Activated T-cell treated with anti-CD3 and anti-CD28 coated beads for 24 hours (primary cell): Measurements from ENCODE around the gene FTO.

Experiments used
- DNase-seq: peaks from one replicate; pipeline ENCODE4 v3.0.0-alpha.2; 2020; ENCODE audit warnings: low read depth

Gene FTO

DNA sequence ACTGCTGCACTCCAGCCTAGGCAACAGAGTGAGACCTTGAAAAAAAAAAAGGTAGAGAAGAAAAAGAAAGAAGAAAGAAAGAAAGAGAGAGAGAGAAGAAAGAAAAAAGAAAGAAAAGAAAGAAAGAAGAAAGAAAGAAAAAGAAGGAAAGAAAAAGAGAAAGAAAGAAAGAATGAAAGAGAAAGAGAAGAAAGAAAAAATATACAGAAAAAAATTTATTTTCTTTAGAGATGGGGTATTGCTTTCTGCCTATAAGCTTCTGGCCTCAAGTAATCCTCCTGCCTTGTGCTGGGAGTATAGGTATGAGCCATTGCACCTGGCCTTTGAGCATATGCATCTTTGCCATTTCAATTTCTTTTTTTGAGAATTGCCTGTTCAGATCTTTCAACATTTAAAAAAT is 425.9 kb downstream of the FTO start:
- no peak for DNase-seq

GRCh38 chr16:54135361-54136275 is 431.7 kb downstream of the FTO start:
- DNase-seq = no peak

GRCh38 chr16:54136276-54136625 is 432.3 kb downstream of the FTO start:
- no peak for DNase-seq

DNA sequence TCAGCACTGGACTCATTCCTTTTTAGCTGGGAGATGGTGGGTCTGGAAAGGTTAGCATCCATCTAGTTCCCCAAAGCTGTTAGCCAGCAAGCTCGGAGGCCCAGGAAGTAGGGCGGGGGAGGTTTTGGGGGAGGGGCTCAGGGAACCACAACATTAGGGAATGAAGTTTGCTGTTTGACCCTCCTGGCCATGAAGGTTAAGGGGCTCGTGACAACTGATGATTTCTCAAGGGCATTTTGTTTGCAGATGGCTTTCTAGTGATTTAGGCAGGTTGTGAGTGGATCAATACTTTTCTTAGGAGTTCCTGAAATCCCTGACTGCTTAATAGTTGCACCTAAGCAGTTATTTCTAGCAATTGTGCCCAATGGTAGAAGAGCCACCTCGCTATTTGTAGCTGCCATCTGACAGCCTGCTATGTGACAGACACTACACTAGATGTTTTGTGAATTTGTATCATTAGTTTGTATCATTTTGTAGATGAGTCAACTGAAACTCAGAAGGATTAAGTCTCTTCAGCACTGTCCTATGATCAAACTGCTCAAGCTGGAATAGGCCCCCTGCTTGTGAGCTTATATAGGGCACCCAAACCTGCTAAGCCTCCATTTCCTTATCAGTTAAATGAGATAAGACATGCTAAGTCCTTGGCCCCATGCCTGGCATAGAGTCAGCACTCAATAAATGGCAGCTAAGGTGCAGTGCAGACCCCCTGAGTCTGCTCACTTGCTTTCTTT is 436.3 kb downstream of the FTO start:
- no peak for DNase-seq

GRCh38 chr16:54140788-54141136 is 436.8 kb downstream of the FTO start:
- no peak for DNase-seq

DNA sequence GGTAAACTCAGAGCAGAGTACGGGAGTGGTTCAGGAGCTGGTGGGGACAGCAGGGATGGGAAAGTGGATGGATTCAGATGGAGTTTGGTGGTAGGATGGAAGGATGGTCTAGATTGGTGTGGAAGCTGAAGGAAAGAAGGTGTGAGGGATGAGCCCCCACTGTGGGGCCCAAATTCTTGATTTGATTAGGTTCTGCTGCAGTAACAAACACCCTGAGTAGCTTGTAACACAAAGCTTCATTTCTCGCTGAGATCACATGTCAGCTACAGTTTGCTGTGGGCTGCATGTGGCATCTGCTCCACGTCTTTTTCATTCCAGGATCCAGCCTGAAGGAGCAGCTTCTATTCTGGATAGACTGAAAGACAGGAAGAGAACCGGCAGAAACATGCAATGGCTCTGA is 438.8 kb downstream of the FTO start:
- no peak for DNase-seq

- no peak for DNase-seq
Measured at GRCh38 chr16:54143410-54143809, 439.5 kb downstream of the FTO start.

- no peak for DNase-seq
Measured at GRCh38 chr16:54143934-54144571, 440.1 kb downstream of the FTO start.

GRCh38 chr16:54144572-54144947 is 440.6 kb downstream of the FTO start:
- no peak for DNase-seq

DNA sequence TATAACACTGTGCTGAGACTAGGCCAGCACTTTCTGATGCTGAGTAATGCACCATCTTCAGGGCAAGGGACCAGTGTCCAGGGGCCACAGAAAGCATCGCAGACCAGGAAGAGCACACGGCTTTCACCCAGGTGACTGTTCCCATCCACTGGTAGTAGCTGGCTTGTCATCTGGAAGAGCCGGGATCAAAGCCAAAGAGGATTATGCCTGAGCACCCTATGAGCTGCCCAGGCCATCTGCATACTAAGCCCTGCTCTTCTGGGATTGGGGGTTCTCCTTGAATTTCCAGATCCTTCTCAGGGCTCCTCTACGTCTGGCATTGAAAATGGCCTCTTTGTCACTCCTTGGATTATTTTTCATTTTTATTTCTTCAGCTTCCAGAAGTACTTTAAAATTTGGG is 441.9 kb downstream of the FTO start:
- DNase-seq = no peak

DNA sequence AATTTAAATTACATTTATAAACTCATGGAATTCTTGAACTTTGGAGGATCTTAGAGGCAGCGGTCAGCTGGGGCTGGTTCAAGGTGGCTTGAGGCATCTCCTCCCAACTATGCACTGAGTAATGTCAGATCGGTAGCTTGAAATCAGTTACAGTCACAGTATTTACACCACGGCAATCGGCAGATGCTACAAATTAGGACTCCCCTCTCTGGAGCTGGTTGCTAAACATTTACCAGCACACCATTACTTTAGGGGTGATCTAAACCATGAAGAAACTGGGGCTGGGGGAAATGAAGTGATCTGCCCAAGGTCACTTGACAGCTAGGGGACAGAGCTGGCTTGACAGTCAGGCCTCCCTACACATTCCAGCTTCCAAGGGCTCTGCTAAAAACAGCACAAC is 445.0 kb downstream of the FTO start:
- DNase-seq = no peak

DNA sequence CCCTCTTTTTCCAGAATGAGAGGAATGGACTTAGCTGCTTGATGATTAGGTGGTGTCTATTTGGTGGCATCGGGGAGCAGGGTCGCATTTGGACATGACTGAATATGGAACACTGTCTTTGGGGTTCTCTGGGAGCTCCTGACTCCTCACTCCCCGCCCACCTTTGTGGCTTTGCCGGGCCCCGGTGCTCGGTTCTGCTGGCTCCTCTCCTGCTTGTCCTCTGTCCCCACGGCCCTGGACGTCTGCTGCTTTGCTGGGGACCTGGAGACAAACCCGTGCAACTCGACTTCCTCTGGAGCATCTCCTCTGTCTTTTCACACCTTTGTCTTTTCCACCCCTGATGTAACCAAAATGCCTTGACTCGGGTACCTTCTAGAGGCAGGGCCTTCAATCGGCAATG is 446.9 kb downstream of the FTO start:
- DNase-seq = no peak

DNA sequence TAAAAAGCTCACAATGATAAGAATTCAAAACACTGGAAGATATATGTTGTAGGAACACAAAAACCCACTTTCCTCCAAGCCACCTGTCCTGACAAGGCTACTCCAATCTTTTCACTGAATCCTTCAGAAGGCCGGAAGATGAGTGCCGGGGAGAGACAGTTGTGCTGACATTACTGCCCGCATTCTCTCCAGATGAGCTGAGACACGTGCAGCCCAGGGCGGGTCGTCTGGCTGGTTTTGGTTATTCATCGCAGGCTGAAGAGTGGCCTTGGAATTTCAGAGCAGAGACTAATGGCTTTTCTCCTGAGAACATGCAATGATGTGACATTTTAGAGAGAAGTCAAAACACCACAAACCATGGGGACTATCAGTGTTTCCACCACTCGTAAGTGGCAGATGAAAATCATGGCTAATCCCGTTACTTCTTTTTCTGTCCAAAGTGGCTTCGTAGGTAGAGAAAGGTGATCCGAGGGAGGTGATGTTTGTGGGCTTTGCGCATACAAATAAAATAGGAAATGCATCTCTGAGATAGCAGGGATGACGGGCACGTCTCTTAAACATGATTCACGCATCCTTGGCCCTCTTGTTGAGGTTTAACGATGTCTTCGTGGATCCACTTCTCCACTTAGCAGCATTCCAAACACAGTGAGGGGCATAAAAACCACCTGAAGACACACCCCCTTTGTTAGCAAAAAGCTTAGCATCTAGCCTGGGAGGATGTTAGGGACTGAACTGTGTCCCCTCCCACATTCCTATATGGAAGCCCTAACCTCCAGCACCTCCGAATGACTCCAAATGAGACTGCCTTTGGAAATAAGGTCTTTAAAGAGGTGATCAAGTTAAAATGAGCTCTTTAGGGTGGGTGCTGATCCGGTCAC is 448.6 kb downstream of the FTO start:
- DNase-seq = no peak

DNA sequence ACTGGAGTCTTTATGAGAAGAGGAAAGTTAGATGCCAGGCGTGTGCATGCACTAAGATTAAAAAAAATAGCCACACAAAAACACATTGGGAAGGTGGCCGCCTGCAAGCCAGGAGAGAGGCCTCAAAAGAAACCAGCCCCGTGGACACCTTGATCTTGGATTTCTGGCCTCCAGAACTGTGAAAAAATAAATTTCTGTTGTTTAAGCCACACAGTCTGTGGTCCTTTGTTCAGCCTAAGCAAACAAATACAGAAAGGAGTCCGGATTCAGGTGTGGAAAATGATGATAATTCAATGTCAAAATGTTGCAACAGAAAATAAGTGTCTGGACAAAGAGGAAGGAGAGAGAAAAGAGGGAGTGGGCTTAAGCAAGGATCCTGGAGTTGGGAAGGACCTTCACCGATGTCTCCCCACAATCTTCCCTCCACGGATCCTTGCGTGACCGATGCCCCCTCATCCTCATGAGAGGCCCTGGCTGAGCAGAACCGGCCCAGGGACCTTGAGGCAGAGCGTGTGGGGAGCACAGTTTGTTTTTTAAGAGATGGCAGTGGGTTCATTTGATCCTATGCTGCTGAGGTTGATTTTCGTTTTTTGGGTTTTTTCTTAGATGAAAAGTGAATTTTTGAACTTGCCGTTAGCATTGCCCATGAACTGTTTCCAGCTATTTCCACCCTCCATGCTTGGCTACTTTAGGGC is 449.4 kb downstream of the FTO start:
- no peak for DNase-seq

GRCh38 chr16:54156349-54156748 is 452.4 kb downstream of the FTO start:
- DNase-seq = no peak

DNA sequence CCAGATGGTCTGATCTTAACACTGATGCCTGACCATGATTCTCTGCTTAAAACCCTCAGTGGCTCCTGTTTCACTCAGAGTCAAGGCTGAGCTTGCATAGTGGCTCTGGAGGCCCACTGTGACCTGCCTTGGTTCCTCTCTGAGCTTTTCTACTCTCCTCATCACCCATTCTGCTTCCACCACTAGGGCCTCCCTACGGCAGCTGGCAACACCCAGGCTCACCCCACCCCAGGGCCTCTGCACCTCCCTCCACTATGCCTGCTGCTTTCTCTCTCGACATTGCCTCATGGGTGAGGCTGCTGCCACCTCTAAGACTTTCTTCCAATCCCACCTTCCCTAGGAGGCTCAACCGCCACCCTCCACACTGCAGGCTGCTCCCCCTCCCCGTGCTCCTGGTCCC is 455.0 kb downstream of the FTO start:
- DNase-seq = no peak

DNA sequence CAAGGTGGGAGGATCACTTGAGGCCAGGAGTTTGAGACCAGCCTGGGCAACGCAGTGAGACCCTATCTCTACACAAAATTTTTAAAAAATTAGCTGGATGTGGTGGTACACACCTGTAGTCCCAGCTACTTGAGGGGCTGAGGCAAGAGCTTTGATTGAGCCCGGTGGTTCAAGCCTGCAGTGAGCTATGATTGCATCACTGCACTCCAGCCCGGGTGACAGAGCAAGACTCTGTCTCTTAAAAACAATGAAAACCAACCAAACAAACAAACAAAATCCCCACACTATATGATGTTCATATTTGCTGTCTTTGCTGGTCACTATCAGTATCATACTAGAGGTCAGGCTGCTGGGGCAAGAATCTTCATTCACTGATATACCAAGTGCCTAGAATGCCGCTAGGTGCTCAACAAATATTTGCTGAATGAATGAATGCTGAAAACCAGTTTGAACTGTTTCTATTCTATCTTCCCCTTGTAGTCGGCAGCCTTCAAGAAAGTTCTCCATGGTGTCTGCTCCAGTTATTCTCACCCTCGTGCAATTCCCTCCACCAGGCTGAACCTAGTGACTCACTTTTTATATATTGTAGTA is 455.6 kb downstream of the FTO start:
- no peak for DNase-seq

DNA sequence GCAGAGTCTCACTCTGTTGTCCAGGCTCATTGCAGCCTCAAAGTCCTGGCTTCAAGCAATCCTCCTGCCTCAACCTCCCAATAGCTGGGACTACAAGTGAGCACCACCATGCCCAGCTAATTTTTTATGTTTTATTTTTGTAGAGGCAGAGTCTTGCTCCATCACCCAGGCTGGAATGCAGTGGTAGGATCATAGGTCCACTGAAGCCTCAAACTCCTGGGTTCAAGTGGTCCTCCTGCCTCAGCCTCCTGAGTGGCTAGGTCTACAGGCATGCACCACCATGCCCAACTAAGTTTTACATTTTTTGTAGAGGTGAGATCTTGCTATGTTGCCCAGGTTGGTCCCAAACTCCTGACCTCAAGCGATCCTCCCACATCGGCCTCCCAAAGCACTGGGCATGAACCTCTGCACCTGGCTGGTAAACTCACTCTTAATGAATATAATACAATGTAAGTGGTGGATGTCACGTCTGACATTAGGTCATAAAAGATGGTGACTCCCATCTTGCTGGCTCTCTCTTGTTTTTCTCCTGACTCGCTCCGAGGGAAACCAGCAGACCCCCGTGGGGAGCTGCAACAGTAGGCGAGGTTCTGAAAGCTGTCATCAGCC is 456.4 kb downstream of the FTO start:
- DNase-seq = no peak

DNA sequence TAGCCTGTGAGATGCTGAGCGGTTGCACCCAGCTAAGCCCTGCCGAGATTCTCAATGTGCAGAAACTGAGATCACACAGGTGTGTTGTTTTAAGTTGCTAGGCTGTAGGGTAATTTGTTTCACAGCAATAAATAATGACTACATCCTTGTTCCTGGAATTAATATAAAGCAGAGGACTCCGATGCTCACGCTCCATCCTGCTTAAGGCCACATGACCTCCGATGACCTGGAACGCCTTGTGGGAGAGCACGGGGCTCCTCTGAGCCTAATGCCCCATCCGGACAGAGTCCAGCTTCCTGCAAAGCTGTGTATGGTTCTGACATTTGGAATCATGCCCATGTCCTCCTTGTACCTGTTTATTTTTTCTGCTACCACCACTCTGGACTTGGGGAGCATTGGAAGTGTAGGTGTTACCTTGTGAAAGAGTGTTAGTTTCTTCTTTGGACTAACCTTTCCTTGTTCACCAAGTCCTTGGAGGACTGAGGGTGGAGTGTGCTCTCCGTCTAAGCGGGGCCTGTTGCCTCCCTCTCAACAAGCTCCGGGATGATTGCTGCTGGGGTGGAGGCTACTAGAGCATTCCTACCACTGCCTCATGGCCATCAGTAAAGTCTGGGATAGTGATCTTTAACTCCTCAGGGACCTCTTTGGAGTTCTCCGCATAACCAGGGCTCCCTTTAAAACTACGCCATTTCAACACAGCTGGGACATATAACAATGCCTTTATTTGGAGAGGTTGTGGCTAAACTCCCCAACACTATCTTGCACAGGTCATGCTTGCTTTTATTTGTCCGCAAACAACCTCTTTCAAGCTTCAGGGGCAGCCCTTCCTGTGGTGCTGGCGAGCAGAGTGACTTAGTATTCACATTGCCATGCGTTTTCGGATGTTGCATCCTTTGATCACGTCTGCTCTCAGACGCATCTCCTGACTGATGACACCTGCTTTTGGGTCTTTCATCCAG is 457.3 kb downstream of the FTO start:
- DNase-seq = no peak
